Suppressor macrophage (primary cell): ENCODE measurements around the gene RORC.
"Not testable (repeated sequence)": the region's sequence is repeated elsewhere in the genome, so short reads cannot be mapped to it uniquely, and the experiment has no call there.

Source experiments
- DNase-seq, 4 experiments: peaks; one replicate each; pipeline ENCODE4 v3.0.0-alpha.2; 2020 to 2022

The RORC gene

GRCh38 chr1:151803915-151804314 lies 27.7 kb downstream of the RORC start:
- DNase-seq = no peak

- no peak for DNase-seq
Measured at GRCh38 chr1:151803164-151803563, 28.4 kb downstream of the RORC start.

GRCh38 chr1:151802372-151802771 lies 29.2 kb downstream of the RORC start:
- no peak for DNase-seq

- DNase-seq = no peak
Measured at GRCh38 chr1:151801846-151802245, 29.8 kb downstream of the RORC start.

- no peak for DNase-seq
Measured at GRCh38 chr1:151801310-151801820, 30.2 kb downstream of the RORC start.

- no peak for DNase-seq
Measured at GRCh38 chr1:151800830-151801229, 30.8 kb downstream of the RORC start.

- no peak for DNase-seq
Measured at GRCh38 chr1:151799179-151800022, 32.2 kb downstream of the RORC start.

- DNase-seq = no peak
Measured at GRCh38 chr1:151798571-151798970, 33.0 kb downstream of the RORC start.

GRCh38 chr1:151790940-151791651 lies 40.5 kb downstream of the RORC start:
- DNase-seq = peak; percentile 9 to 62 (median 44)

- peak; percentile 98 to 99 (median 99) for DNase-seq
Measured at GRCh38 chr1:151790071-151790939, 41.3 kb downstream of the RORC start, which contains the start of gene TDRKH. TSS of gene TDRKH (minus strand) at chr1:151790500. CDS start at chr1:151783022, 7,478 bp downstream.

- DNase-seq = no peak
Measured at GRCh38 chr1:151787689-151788088, 43.9 kb downstream of the RORC start.

- peak; percentile 44 to 80 (median 66) for DNase-seq
Measured at GRCh38 chr1:151783796-151784195, 47.8 kb downstream of the RORC start.

GRCh38 chr1:151782741-151783140 lies 48.9 kb downstream of the RORC start:
- DNase-seq = no peak

- DNase-seq = not testable (repeated sequence)
Measured at GRCh38 chr1:151782026-151782425, 49.6 kb downstream of the RORC start.

- peak; percentile 24 to 79 (median 52) for DNase-seq
Measured at GRCh38 chr1:151780736-151781135, 50.9 kb downstream of the RORC start.

- no peak for DNase-seq
Measured at GRCh38 chr1:151779852-151780251, 51.8 kb downstream of the RORC start.

GRCh38 chr1:151777317-151777716 lies 54.3 kb downstream of the RORC start:
- DNase-seq = no peak

- DNase-seq = no peak
Measured at GRCh38 chr1:151776665-151777062, 54.9 kb downstream of the RORC start.

- no peak for DNase-seq
Measured at GRCh38 chr1:151775894-151776664, 55.5 kb downstream of the RORC start.

GRCh38 chr1:151774256-151774922 lies 57.2 kb downstream of the RORC start:
- DNase-seq = no peak

- DNase-seq = no peak
Measured at GRCh38 chr1:151773702-151774101, 57.9 kb downstream of the RORC start.
